ENCODE data around the gene HLA-DOB.

GRCh38 chr6:32852844-32853540 is 36.2 kb upstream of the HLA-DOB start:
- TF ChIP-seq CTCF (IDR thresholded peaks at IDR 0.05) (no peak), POLR2A (IDR thresholded peaks at IDR 0.05) (no peak)

All from heart left ventricle (tissue), 13 donors.